ENCODE data around the gene OR2B2.

Gene OR2B2

GRCh38 chr6:27866357-27867050, 45.7 kb downstream of the OR2B2 start:
- peak; percentile 70 for DNase-seq (ENCODE audit: low spot score)

GRCh38 chr6:27865850-27866356, 46.3 kb downstream of the OR2B2 start:
- peak; percentile 12 for DNase-seq (ENCODE audit: low spot score)

GRCh38 chr6:27864906-27865849, 47.0 kb downstream of the OR2B2 start:
- peak; percentile 93 for DNase-seq (ENCODE audit: low spot score)

GRCh38 chr6:27863962-27864905, 48.0 kb downstream of the OR2B2 start:
- DNase-seq (ENCODE audit: low spot score), result no peak

GRCh38 chr6:27862396-27863066, 49.7 kb downstream of the OR2B2 start:
- DNase-seq (ENCODE audit: low spot score), result no peak

- no peak for DNase-seq (ENCODE audit: low spot score)
Observed at GRCh38 chr6:27861861-27862260, 50.3 kb downstream of the OR2B2 start.

GRCh38 chr6:27861276-27861840, 50.8 kb downstream of the OR2B2 start:
- no peak for DNase-seq (ENCODE audit: low spot score)
